ENCODE results near the gene RALGPS2. TPM values are rescaled to one million over a fixed set of nuclear protein-coding genes. Genes with fewer than 3 reads are reported as not detected.

Gene RALGPS2
- total and polyA plus RNA-seq, 5 donors from 2014 or later, result 1.6 to 4.7 (median 3.5) TPM

GRCh38 chr1:178942285-178943198 lies 217.5 kb downstream of the RALGPS2 start:
- no peak overlapping the region for H3K27ac ChIP-seq (ENCODE audit: insufficient read depth, low read length, poor library complexity, severe bottlenecking)
- no peaks in the 10 kb centered on the region for H3K4me1 ChIP-seq (ENCODE audit: control insufficient read depth, insufficient read depth, low read length, poor library complexity, severe bottlenecking)
- no peaks in the 10 kb centered on the region for H3K9me3 ChIP-seq (ENCODE audit: control insufficient read depth in 2 of 2, low read length in 2 of 2)
- H3K36me3 ChIP-seq (ENCODE audit: control insufficient read depth, insufficient read depth, low read length), result no peaks in the 10 kb centered on the region
- Mint-ChIP-seq H3K27ac (no peak overlapping the region), H3K9me3 (peaks cover 0 to 2% (median 0%) of the 10 kb centered on the region in 7 donors), H3K4me3 (no peak overlapping the region), H3K27me3 (peaks cover 8% of the 10 kb centered on the region), H3K4me1 (no peaks in the 10 kb centered on the region), H3K36me3 (no peaks in the 10 kb centered on the region)
- DNase-seq (no peak), ATAC-seq (ENCODE audit: low read depth in 2 of 2) (no peak)
- no peaks in the 10 kb centered on the region for H3K27me3 ChIP-seq (ENCODE audit: control insufficient read depth, insufficient read depth, low read length)
- no peak overlapping the region for H3K4me3 ChIP-seq (ENCODE audit: low read depth, low read length)

- Histone ChIP-seq H3K27ac (ENCODE audit: insufficient read depth, low read length, poor library complexity, severe bottlenecking) (no peak overlapping the region), H3K27me3 (ENCODE audit: control insufficient read depth, insufficient read depth, low read length) (no peaks in the 10 kb centered on the region), H3K36me3 (ENCODE audit: control insufficient read depth, insufficient read depth, low read length) (no peaks in the 10 kb centered on the region), H3K4me3 (ENCODE audit: low read depth, low read length) (no peak overlapping the region), H3K4me1 (ENCODE audit: control insufficient read depth, insufficient read depth, low read length, poor library complexity, severe bottlenecking) (no peaks in the 10 kb centered on the region), H3K9me3 (ENCODE audit: control insufficient read depth in 2 of 2, low read length in 2 of 2) (no peaks in the 10 kb centered on the region)
- Mint-ChIP-seq H3K9me3 (peaks cover 0 to 2% (median 0%) of the 10 kb centered on the region in 7 donors), H3K27ac (no peak overlapping the region), H3K36me3 (no peaks in the 10 kb centered on the region), H3K27me3 (peaks cover 13% of the 10 kb centered on the region), H3K4me3 (no peak overlapping the region), H3K4me1 (no peaks in the 10 kb centered on the region)
- ATAC-seq (ENCODE audit: low read depth in 2 of 2) (no peak), DNase-seq (no peak)
These were observed 219.7 kb downstream of the RALGPS2 start for GRCh38 chr1:178944729-178945128.

DNA sequence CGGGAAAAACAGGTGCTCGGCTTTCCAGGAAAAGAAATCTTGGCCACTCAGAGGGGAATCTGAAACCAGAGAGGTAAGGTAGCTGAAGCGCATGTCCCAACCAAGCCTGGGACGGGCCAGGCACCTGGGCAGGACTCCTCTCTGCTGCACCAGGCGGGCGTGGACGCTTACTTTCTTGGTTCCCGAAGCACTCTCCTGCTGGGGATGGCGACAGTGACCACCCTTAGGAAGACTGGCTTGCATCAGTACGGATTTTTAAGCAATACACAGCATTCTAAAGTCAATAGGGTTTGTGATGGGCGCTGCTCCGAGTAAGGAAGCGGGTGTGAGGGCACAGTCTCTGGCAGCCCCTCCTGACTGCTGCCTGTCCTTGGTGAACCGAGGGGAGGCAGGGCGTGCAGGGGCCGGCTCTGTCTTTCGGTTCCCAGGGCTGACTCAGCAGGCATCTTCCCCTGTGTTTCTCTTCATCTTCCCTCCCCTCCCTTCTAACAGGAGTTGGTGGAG lies 220.8 kb downstream of the RALGPS2 start:
- no peaks in the 10 kb centered on the region for H3K4me1 Mint-ChIP-seq
- no peaks in the 10 kb centered on the region for H3K4me1 ChIP-seq (ENCODE audit: control insufficient read depth, insufficient read depth, low read length, poor library complexity, severe bottlenecking)
- H3K9me3 Mint-ChIP-seq, result peaks cover 0 to 2% (median 0%) of the 10 kb centered on the region in 7 donors
- no peak for DNase-seq
- H3K27ac ChIP-seq (ENCODE audit: insufficient read depth, low read length, poor library complexity, severe bottlenecking), result no peak overlapping the region
- no peaks in the 10 kb centered on the region for H3K36me3 Mint-ChIP-seq
- H3K27ac Mint-ChIP-seq, result no peak overlapping the region
- no peak overlapping the region for H3K4me3 Mint-ChIP-seq
- H3K36me3 ChIP-seq (ENCODE audit: control insufficient read depth, insufficient read depth, low read length), result no peaks in the 10 kb centered on the region
- H3K27me3 Mint-ChIP-seq, result peaks cover 10% of the 10 kb centered on the region
- H3K9me3 ChIP-seq (ENCODE audit: control insufficient read depth in 2 of 2, low read length in 2 of 2), result no peaks in the 10 kb centered on the region
- no peak for ATAC-seq (ENCODE audit: low read depth in 2 of 2)
- H3K27me3 ChIP-seq (ENCODE audit: control insufficient read depth, insufficient read depth, low read length), result no peaks in the 10 kb centered on the region
- H3K4me3 ChIP-seq (ENCODE audit: low read depth, low read length), result no peak overlapping the region

DNA sequence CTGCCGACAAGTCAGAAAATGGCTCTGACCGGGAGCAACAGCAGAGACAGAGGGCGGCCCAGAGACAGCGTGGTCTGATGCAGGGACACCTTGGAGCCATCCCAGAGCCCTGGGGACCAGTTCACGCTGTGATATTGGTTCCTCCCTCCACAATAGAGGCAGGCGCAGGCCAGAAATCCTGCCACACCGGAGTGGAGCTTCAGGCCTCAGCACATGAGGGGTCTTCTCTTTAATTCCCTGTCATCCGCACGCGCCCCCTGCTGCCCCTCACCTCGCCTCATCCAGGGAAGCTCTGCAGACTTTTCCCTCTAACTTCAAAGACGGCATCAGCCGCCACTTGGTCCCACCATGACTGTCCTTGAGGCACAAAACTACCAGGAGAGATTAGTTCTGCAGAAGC lies 221.4 kb downstream of the RALGPS2 start:
- H3K36me3 Mint-ChIP-seq, result no peaks in the 10 kb centered on the region
- Histone ChIP-seq H3K9me3 (ENCODE audit: control insufficient read depth in 2 of 2, low read length in 2 of 2) (no peaks in the 10 kb centered on the region), H3K27ac (ENCODE audit: insufficient read depth, low read length, poor library complexity, severe bottlenecking) (no peak overlapping the region), H3K27me3 (ENCODE audit: control insufficient read depth, insufficient read depth, low read length) (no peaks in the 10 kb centered on the region), H3K4me1 (ENCODE audit: control insufficient read depth, insufficient read depth, low read length, poor library complexity, severe bottlenecking) (no peaks in the 10 kb centered on the region), H3K4me3 (ENCODE audit: low read depth, low read length) (no peak overlapping the region), H3K36me3 (ENCODE audit: control insufficient read depth, insufficient read depth, low read length) (no peaks in the 10 kb centered on the region)
- H3K4me3 Mint-ChIP-seq, result no peak overlapping the region
- no peak overlapping the region for H3K27ac Mint-ChIP-seq
- peaks cover 5% of the 10 kb centered on the region for H3K27me3 Mint-ChIP-seq
- ATAC-seq (ENCODE audit: low read depth in 2 of 2) (no peak), DNase-seq (no peak)
- peaks cover 0 to 2% (median 0%) of the 10 kb centered on the region in 7 donors for H3K9me3 Mint-ChIP-seq
- no peaks in the 10 kb centered on the region for H3K4me1 Mint-ChIP-seq

DNA sequence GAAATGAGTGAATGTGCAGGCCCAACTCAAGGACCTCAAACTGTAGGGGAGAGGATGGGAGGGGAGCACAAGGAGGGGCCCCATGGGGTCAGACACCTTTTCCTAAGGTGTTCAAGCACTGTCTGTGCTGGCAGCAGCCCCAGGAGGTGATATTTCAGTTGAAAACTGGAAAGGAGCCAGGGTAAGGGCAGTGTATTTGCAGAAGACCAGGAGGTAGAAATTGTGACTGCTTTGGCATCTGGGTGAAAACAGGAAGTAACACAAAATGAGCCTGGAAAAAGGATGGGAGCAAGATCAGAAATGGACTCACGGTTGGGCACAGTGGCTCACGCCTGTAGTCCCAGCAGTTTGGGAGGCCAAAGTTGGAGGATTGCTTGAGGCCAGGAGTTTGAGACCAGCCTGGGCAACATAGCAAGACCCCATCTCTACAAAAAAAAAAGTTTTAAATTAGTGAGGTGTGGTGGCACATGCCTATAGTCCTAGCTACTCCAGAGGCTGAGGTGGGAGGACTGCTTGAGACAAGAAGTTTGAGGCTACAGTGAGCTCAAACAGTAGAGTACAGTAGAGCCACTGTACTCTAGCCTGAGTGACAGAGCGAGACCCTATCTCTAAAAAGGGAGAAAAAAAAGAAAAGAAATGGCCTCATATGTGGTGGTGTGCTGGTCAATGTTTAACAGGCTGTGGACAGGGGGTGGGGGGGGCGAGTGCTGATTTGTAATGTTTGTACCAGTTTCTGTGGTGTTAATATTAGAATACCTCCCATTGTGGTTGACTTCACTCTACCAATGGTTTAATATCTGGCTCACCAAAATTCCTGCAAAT lies 222.0 kb downstream of the RALGPS2 start:
- H3K27me3 Mint-ChIP-seq, result peaks cover 5% of the 10 kb centered on the region
- no peak overlapping the region for H3K27ac Mint-ChIP-seq
- H3K9me3 Mint-ChIP-seq, result peaks cover 0 to 2% (median 0%) of the 10 kb centered on the region in 7 donors
- Histone ChIP-seq H3K4me3 (ENCODE audit: low read depth, low read length) (no peak overlapping the region), H3K27ac (ENCODE audit: insufficient read depth, low read length, poor library complexity, severe bottlenecking) (no peak overlapping the region), H3K4me1 (ENCODE audit: control insufficient read depth, insufficient read depth, low read length, poor library complexity, severe bottlenecking) (no peaks in the 10 kb centered on the region), H3K27me3 (ENCODE audit: control insufficient read depth, insufficient read depth, low read length) (no peaks in the 10 kb centered on the region), H3K9me3 (ENCODE audit: control insufficient read depth in 2 of 2, low read length in 2 of 2) (no peaks in the 10 kb centered on the region), H3K36me3 (ENCODE audit: control insufficient read depth, insufficient read depth, low read length) (no peaks in the 10 kb centered on the region)
- ATAC-seq (ENCODE audit: low read depth in 2 of 2) (no peak), DNase-seq (no peak)
- H3K36me3 Mint-ChIP-seq, result no peaks in the 10 kb centered on the region
- no peak overlapping the region for H3K4me3 Mint-ChIP-seq
- H3K4me1 Mint-ChIP-seq, result no peaks in the 10 kb centered on the region

GRCh38 chr1:178947677-178947981 lies 222.6 kb downstream of the RALGPS2 start:
- H3K27me3 Mint-ChIP-seq, result peaks cover 5% of the 10 kb centered on the region
- H3K27ac Mint-ChIP-seq, result no peak overlapping the region
- Histone ChIP-seq H3K4me3 (ENCODE audit: low read depth, low read length) (no peak overlapping the region), H3K9me3 (ENCODE audit: control insufficient read depth in 2 of 2, low read length in 2 of 2) (no peaks in the 10 kb centered on the region), H3K27me3 (ENCODE audit: control insufficient read depth, insufficient read depth, low read length) (no peaks in the 10 kb centered on the region), H3K27ac (ENCODE audit: insufficient read depth, low read length, poor library complexity, severe bottlenecking) (no peak overlapping the region), H3K36me3 (ENCODE audit: control insufficient read depth, insufficient read depth, low read length) (no peaks in the 10 kb centered on the region), H3K4me1 (ENCODE audit: control insufficient read depth, insufficient read depth, low read length, poor library complexity, severe bottlenecking) (no peaks in the 10 kb centered on the region)
- no peak for ATAC-seq (ENCODE audit: low read depth in 2 of 2)
- no peak for DNase-seq
- H3K9me3 Mint-ChIP-seq, result peaks cover 0 to 2% (median 0%) of the 10 kb centered on the region in 7 donors
- H3K36me3 Mint-ChIP-seq, result no peaks in the 10 kb centered on the region
- no peak overlapping the region for H3K4me3 Mint-ChIP-seq
- no peaks in the 10 kb centered on the region for H3K4me1 Mint-ChIP-seq

DNA sequence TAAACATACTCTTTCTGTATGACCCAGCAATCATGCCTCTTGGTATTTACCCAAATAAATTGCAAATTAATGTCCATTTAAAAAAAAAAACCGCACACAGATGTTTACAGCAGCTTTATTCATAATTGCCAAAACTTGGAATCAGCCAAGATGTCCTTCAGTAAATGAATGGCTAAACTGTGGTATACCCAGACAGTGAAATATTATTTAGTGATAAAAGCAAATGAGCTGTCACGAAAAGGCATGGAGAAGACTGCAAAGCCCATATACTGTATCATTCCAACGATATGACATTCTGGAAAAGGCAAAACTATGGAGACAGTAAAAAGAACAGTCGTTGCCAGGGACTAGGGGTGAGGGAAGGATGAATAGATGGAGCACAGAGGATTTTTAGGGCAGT lies 223.6 kb downstream of the RALGPS2 start:
- no peak overlapping the region for H3K27ac ChIP-seq (ENCODE audit: insufficient read depth, low read length, poor library complexity, severe bottlenecking)
- no peaks in the 10 kb centered on the region for H3K9me3 ChIP-seq (ENCODE audit: control insufficient read depth in 2 of 2, low read length in 2 of 2)
- no peaks in the 10 kb centered on the region for H3K36me3 Mint-ChIP-seq
- H3K9me3 Mint-ChIP-seq, result peaks cover 0 to 2% (median 0%) of the 10 kb centered on the region in 7 donors
- DNase-seq (no peak), ATAC-seq (ENCODE audit: low read depth in 2 of 2) (no peak)
- H3K27me3 Mint-ChIP-seq, result peaks cover 5% of the 10 kb centered on the region
- no peak overlapping the region for H3K4me3 ChIP-seq (ENCODE audit: low read depth, low read length)
- H3K27ac Mint-ChIP-seq, result no peak overlapping the region
- H3K4me3 Mint-ChIP-seq, result no peak overlapping the region
- no peaks in the 10 kb centered on the region for H3K4me1 ChIP-seq (ENCODE audit: control insufficient read depth, insufficient read depth, low read length, poor library complexity, severe bottlenecking)
- no peaks in the 10 kb centered on the region for H3K27me3 ChIP-seq (ENCODE audit: control insufficient read depth, insufficient read depth, low read length)
- no peaks in the 10 kb centered on the region for H3K4me1 Mint-ChIP-seq
- H3K36me3 ChIP-seq (ENCODE audit: control insufficient read depth, insufficient read depth, low read length), result no peaks in the 10 kb centered on the region
